ENCODE measurements around the gene DOHH. TPM values are rescaled to one million over a fixed set of nuclear protein-coding genes. Genes with fewer than 3 reads are reported as not detected.

The DOHH gene
- total RNA-seq, 4 donors from 2014 or later = 16.5 to 30.7 (median 20.3) TPM

GRCh38 chr19:3459965-3460582, 40.4 kb downstream of the DOHH start:
- peaks cover 4 to 96% (median 50%) of the 10 kb centered on the region in 3 donors for H3K4me1 ChIP-seq
- no peaks in the 10 kb centered on the region for H3K9me3 ChIP-seq
- no peaks in the 10 kb centered on the region for H3K27me3 ChIP-seq
- H3K27ac ChIP-seq = peak overlapping the region; percentile 3 to 92 (median 86)
- no peak for TF ChIP-seq POLR2A (IDR thresholded peaks at IDR 0.05)
- TF ChIP-seq EP300 (IDR thresholded peaks at IDR 0.05) = no peak
- TF ChIP-seq CTCF (IDR thresholded peaks at IDR 0.05) = no peak
- no peak for TF ChIP-seq POLR2AphosphoS5 (IDR thresholded peaks at IDR 0.05)
- H3K4me3 ChIP-seq = no peak overlapping the region
- peaks cover 0 to 80% of the 10 kb centered on the region in 2 donors for H3K36me3 ChIP-seq
- peak; percentile 9 for ATAC-seq
- 60 to 65% methylated on average over 1 to 5 of the region's 15 CpGs for WGBS, 2 donors (ENCODE audit: low coverage in 1 of 2)

DNA sequence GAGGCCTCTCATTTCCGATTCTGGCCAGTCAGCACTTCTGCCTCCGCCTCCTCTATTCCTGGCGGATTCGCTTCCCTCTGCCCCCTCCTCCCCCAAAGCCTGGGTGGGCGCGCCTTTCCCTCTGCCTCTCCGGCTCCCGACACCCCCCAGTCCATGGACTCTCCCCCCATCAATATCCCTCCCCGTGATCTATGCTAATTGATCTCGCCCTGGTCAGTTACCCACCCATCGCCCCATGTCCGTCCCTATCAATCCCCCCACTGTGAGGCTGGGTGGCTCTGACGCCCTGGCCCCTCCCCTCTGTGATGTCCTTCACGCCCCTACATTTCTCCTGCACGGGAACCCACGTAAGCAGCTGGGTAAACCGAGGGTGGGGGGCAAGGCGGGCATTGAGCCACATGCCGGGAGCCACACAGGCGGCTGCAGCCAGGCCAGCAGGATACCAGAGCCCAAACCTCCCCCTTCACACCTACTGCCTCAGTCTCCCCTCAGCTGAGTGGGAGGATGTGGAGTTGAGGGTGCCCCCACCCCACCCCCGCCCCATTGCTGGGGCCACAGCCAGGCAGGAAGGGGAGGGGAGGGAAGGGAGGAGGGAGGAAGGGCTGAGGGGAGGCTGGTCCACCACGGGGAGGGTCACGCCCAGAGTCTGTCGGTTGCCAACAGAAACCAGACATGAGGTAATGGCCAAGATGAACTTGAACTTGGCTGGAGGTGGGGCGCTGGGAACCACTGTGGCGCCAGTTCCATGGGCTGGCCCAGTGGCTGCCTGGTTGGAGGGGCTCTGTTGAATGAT, 41.2 kb downstream of the DOHH start:
- H3K4me3 ChIP-seq = peak overlapping the region in 1 of 2 donors; percentile 22
- peak; percentile 91 for ATAC-seq
- no peaks in the 10 kb centered on the region for H3K9me3 ChIP-seq

GRCh38 chr19:3458229-3459088, 42.0 kb downstream of the DOHH start:
- Histone ChIP-seq H3K4me1 (peaks cover 0 to 96% (median 38%) of the 10 kb centered on the region in 3 donors), H3K4me3 (peak overlapping the region in 1 of 2 donors; percentile 22), H3K9me3 (no peaks in the 10 kb centered on the region), H3K36me3 (peaks cover 0 to 85% of the 10 kb centered on the region in 2 donors), H3K27ac (peak overlapping the region; percentile 12 to 92 (median 86)), H3K27me3 (no peaks in the 10 kb centered on the region)
- no peak for ATAC-seq
- TF ChIP-seq POLR2AphosphoS5 (IDR thresholded peaks at IDR 0.05) = no peak
- no peak for TF ChIP-seq EP300 (IDR thresholded peaks at IDR 0.05)
- no peak for TF ChIP-seq POLR2A (IDR thresholded peaks at IDR 0.05)
- no peak for TF ChIP-seq CTCF (IDR thresholded peaks at IDR 0.05)
- 33% methylated on average over 6 of the region's 19 CpGs; no CpG with 5 or more reads in 1 of the 2 donors for WGBS, 2 donors (ENCODE audit: low coverage in 1 of 2)

More for the DNA sequence above, 41.2 kb downstream of the DOHH start:
- peak; percentile 71 for TF ChIP-seq POLR2AphosphoS5 (IDR thresholded peaks at IDR 0.05)
- TF ChIP-seq CTCF (IDR thresholded peaks at IDR 0.05) = no peak
- TF ChIP-seq POLR2A (IDR thresholded peaks at IDR 0.05) = no peak
- peak; percentile 26 for TF ChIP-seq EP300 (IDR thresholded peaks at IDR 0.05)
- Histone ChIP-seq H3K27me3 (no peaks in the 10 kb centered on the region), H3K36me3 (peaks cover 0 to 85% of the 10 kb centered on the region in 2 donors), H3K4me1 (peaks cover 4 to 96% (median 45%) of the 10 kb centered on the region in 3 donors), H3K27ac (peak overlapping the region; percentile 12 to 92 (median 86))
- 14 to 47% methylated on average over 3 to 12 of the region's 26 CpGs for WGBS, 2 donors (ENCODE audit: low coverage in 1 of 2)

GRCh38 chr19:3457528-3458228, 42.8 kb downstream of the DOHH start:
- H3K27me3 ChIP-seq = no peaks in the 10 kb centered on the region
- H3K27ac ChIP-seq = peak overlapping the region; percentile 12 to 92 (median 86)
- no peak overlapping the region for H3K4me3 ChIP-seq
- ATAC-seq = peak; percentile 9
- 48% methylated on average over 6 of the region's 22 CpGs; no CpG with 5 or more reads in 1 of the 2 donors for WGBS, 2 donors (ENCODE audit: low coverage in 1 of 2)
- TF ChIP-seq POLR2AphosphoS5 (IDR thresholded peaks at IDR 0.05) = no peak
- TF ChIP-seq CTCF (IDR thresholded peaks at IDR 0.05) = no peak
- no peak for TF ChIP-seq EP300 (IDR thresholded peaks at IDR 0.05)
- TF ChIP-seq POLR2A (IDR thresholded peaks at IDR 0.05) = no peak
- H3K4me1 ChIP-seq = peaks cover 0 to 92% (median 31%) of the 10 kb centered on the region in 3 donors
- H3K9me3 ChIP-seq = no peaks in the 10 kb centered on the region
- peaks cover 0 to 85% of the 10 kb centered on the region in 2 donors for H3K36me3 ChIP-seq

Data from gastroesophageal sphincter (tissue), 4 donors.